K562 (cell line): ENCODE data around the gene SPRYD3. TPM values are rescaled to one million over a fixed set of nuclear protein-coding genes. Genes with fewer than 3 reads are reported as not detected.

Source experiments
- ATAC-seq: fragments of 200-7000 bp; cut with Tn5 transposase; 3 replicates; pipeline ENCODE4 v1.9.1; 2020; ENCODE audit warnings: moderate library complexity
- BruUV-seq: library from RNA; stranded (reverse); fragments of 400-500 nt; replicated peaks from 2 replicates; lab custom pipeline; 2021; lab: Mats Ljungman, UMichigan
- CTCF ChIA-PET: fragments of 300-600 bp; formaldehyde crosslinking; extraction: SDS; loops from one replicate; lab custom pipeline; 2021; ENCODE audit warnings: low intra/inter-chr PET ratio; lab: Yijun Ruan, JAX
- POLR2A ChIA-PET: fragments of 300-600, 350-650 bp; sonication (Branson Sonifier 250); formaldehyde crosslinking; extraction: SDS; loops from one replicate; lab custom pipeline; 2021; ENCODE audit warnings: antibody characterized with exemption, inconsistent platforms; lab: Yijun Ruan, JAX
- DNase-seq, 4 experiments: peaks; one replicate each; pipeline versions ENCODE4 v3.0.0 to v3.0.0-alpha.2; 2011 to 2018; ENCODE audit warnings: low spot score in 3 of 4, mixed read lengths in 3 of 4; ENCODE audit errors: extremely low read depth in 1 of 4
- FAIRE-seq: peaks from 2 replicates; lab custom pipeline; 2011; peaks lifted over from hg19 to GRCh38; lab: Jason Lieb, UNC
- H2AFZ ChIP-seq: 2 replicates; pipeline ENCODE4 v1.6.0; 2011; ENCODE audit warnings: low read depth, low read length, control low read depth, inconsistent platforms
- H3K27ac ChIP-seq: fragments of 200-600 bp; 3 replicates; pipeline ENCODE4 v1.8.0; 2011; ENCODE audit warnings: low read depth, mild to moderate bottlenecking, control low read depth, inconsistent platforms, low read length, moderate library complexity, mixed read lengths; ENCODE audit errors: extremely low read depth
- H3K27me3 ChIP-seq, 2 experiments: fragments of 300-600 bp in 1 of 2; 2 replicates in 1 of 2; 3 replicates in 1 of 2; pipeline versions ENCODE4 v1.6.0 to v1.8.0; 2011; ENCODE audit warnings: inconsistent platforms in 2 of 2, low read length in 2 of 2, mild to moderate bottlenecking in 1 of 2, mixed read lengths in 1 of 2, moderate library complexity in 1 of 2; ENCODE audit not compliant: control insufficient read depth in 2 of 2, insufficient read depth in 2 of 2
- H3K36me3 ChIP-seq: fragments of 300-600 bp; 3 replicates; pipeline ENCODE4 v1.8.0; 2011; ENCODE audit warnings: mild to moderate bottlenecking, low read length, inconsistent platforms; ENCODE audit not compliant: control insufficient read depth, insufficient read depth
- H3K4me1 ChIP-seq, 2 experiments: fragments of 200-600 bp in 1 of 2; replicated peaks in 1 of 2; 2 replicates in 1 of 2; 3 replicates in 1 of 2; pipeline versions ENCODE4 v1.5.1 to v1.8.0; 2011; ENCODE audit warnings: inconsistent platforms in 2 of 2, low read length in 2 of 2, mild to moderate bottlenecking in 1 of 2, mixed read lengths in 1 of 2, moderate library complexity in 1 of 2; ENCODE audit not compliant: control insufficient read depth in 2 of 2, insufficient read depth in 2 of 2
- H3K4me2 ChIP-seq: 2 replicates; pipeline ENCODE4 v1.6.1; 2011; ENCODE audit warnings: low read length, control low read depth, inconsistent platforms, mixed read lengths; ENCODE audit not compliant: insufficient read depth
- H3K4me3 ChIP-seq: fragments of 200-600 bp; sonication (generic), shearing (Covaris generic); 2 replicates; pipeline ENCODE4 v1.5.1; 2016; ENCODE audit warnings: control low read depth, inconsistent platforms
- H3K79me2 ChIP-seq: fragments of 200-600 bp; 3 replicates; pipeline ENCODE4 v1.8.0; 2011; ENCODE audit warnings: low read length, inconsistent platforms; ENCODE audit not compliant: control insufficient read depth, insufficient read depth
- H3K9ac ChIP-seq, 2 experiments: 2 replicates each; pipeline versions ENCODE4 v1.6.0 to v1.6.1; 2011; ENCODE audit warnings: low read depth in 2 of 2, low read length in 2 of 2, control low read depth in 1 of 2, inconsistent platforms in 1 of 2, mild to moderate bottlenecking in 1 of 2, mixed read lengths in 1 of 2; ENCODE audit not compliant: insufficient read depth in 1 of 2
- H3K9me1 ChIP-seq: one replicate; pipeline ENCODE4 v1.6.0; 2011; ENCODE audit warnings: inconsistent platforms, mild to moderate bottlenecking, low read length, moderate library complexity; ENCODE audit not compliant: control insufficient read depth, insufficient read depth
- H3K9me3 ChIP-seq: replicated peaks from 2 replicates; pipeline ENCODE4 v1.5.1; 2011; ENCODE audit warnings: low read depth, low read length, inconsistent platforms; ENCODE audit not compliant: control insufficient read depth, insufficient read depth
- H4K20me1 ChIP-seq: replicated peaks from 2 replicates; pipeline ENCODE4 v1.6.1; 2011; ENCODE audit warnings: low read length, inconsistent platforms, mixed read lengths; ENCODE audit not compliant: control insufficient read depth, insufficient read depth
- GTF3C2 ChIP-seq: IDR thresholded peaks from 3 replicates; pipeline ENCODE4 v1.6.1; 2011; ENCODE audit warnings: borderline replicate concordance, mild to moderate bottlenecking, moderate library complexity; ENCODE audit not compliant: insufficient read length; ENCODE audit errors: extremely low read depth
- HEY1 ChIP-seq: fragments of 250-450 bp; sonication (Bioruptor Pico); IDR thresholded peaks from 2 replicates; pipeline ENCODE4 v1.5.0; 2020; ENCODE audit warnings: mild to moderate bottlenecking, moderate library complexity, borderline replicate concordance
- RBM25 ChIP-seq: fragments of 200-400 bp; formaldehyde crosslinking; IDR thresholded peaks from 2 replicates; pipeline ENCODE4 v1.6.1; 2018; ENCODE audit warnings: low read length, low read depth, moderate library complexity; ENCODE audit not compliant: severe bottlenecking
- ZNF277 ChIP-seq: fragments of 250-450 bp; sonication (Bioruptor Pico); IDR thresholded peaks from 2 replicates; pipeline ENCODE4 v1.8.0; 2022; ENCODE audit warnings: inconsistent platforms, mild to moderate bottlenecking, moderate library complexity, borderline replicate concordance
- WGBS: fragments of 100-300 bp; shearing (Covaris generic); methylation state at CpG from one replicate; pipeline ENCODE4 v1.1.6; 2016; ENCODE audit warnings: low coverage, mixed read lengths; ENCODE audit not compliant: insufficient coverage; ENCODE audit errors: missing lambda C conversion rate; 5-methylcytosine and 5-hydroxymethylcytosine counted together
- in situ Hi-C: fragments of 300-500 bp; cut with MboI; formaldehyde crosslinking; loops from 4 replicates; pipeline ENCODE4 v1.15.0; 2018; ENCODE audit warnings: inconsistent platforms, mixed read lengths
- intact Hi-C: fragments of 100-400 bp; cut with micrococcal nuclease; formaldehyde crosslinking; loops from 2 replicates; pipeline ENCODE4 v1.14.2; 2022
- polyA plus RNA-seq, 8 experiments: library from polyadenylated mRNA; depleted of rRNA in 4 of 8; stranded (reverse) in 5 of 8; unstranded in 3 of 8; fragments of >200 nt; fragmentation: Nextera tagmentation in 2 of 8; fragmentation: Illumina TruSeq in 1 of 8; extraction: Ambion mirVana in 2 of 8; extraction: Trizol in 1 of 8; gene quantifications; 2 replicates each; pipeline versions ENCODE4 v1.2.1 to v1.2.3, GENCODE V29; 2011 to 2014; ENCODE audit warnings: inconsistent platforms in 1 of 8, missing spikeins in 1 of 8
- total RNA-seq, 7 experiments: library from RNA; depleted of rRNA in 6 of 7; stranded (reverse); fragments of >200 nt in 6 of 7; fragmentation: Illumina TruSeq in 2 of 7; extraction: Trizol in 2 of 7; gene quantifications; 2 replicates each; pipeline versions ENCODE4 v1.2.1 to v1.2.3, GENCODE V29; 2011 to 2021; ENCODE audit warnings: low replicate concordance in 1 of 7

The SPRYD3 gene
- total and polyA plus RNA-seq, 9 of the 15 experiments (the other 6 are each of a cell fraction or from before 2014, with no cell fraction given), result 1.5 to 13.6 (median 7.6) TPM

GRCh38 chr12:53031616-53032015 is 47.6 kb downstream of the SPRYD3 start:
- TF ChIP-seq RBM25, result no peak
- no peak for TF ChIP-seq HEY1 (CRISPR knock-in tag)
- no peak for TF ChIP-seq GTF3C2
- TF ChIP-seq ZNF277 (CRISPR knock-in tag), result peak; percentile 67; the same call in 1 of the 2 replicates
- TF ChIP-seq, all 486 proteins: peak for 1
- BruUV-seq, result no TSS peak
- Histone ChIP-seq H3K27ac (no peak overlapping the region), H3K4me2 (no peak overlapping the region), H3K79me2 (peaks cover 10% of the 10 kb centered on the region; the same call in 2 of the 3 replicates), H3K9ac (no peak overlapping the region), H3K4me1 (no peaks in the 10 kb centered on the region), H3K9me1 (no peaks in the 10 kb centered on the region), H3K27me3 (no peaks in the 10 kb centered on the region), H3K9me3 (no peaks in the 10 kb centered on the region), H2AFZ (no peak overlapping the region), H4K20me1 (no peaks in the 10 kb centered on the region), H3K4me3 (no peak overlapping the region), H3K36me3 (peaks cover 87% of the 10 kb centered on the region)
- POLR2A ChIA-PET, result interaction anchor here (0.8 to 1.7 kb wide), 3 partner anchors 9 to 21 kb away, joined by 3 to 6 read pairs (median 5); no protein-coding TSS in a partner anchor
- in situ Hi-C loops (no loop called here), intact Hi-C loops (no loop called here)
- CTCF ChIA-PET, result interaction anchor here (1.6 kb wide), 1 partner anchor 147 kb away, joined by 4 read pairs; no protein-coding TSS in a partner anchor
- no peak for DNase-seq
- no peak for ATAC-seq
- 100% methylated on average over 3 of the region's 3 CpGs for WGBS
- FAIRE-seq, result no peak
